GM10266 (cell line): ENCODE measurements around the gene BCCIP.

Experiments
- DNase-seq: peaks from one replicate; pipeline ENCODE4 v3.0.0; 2012; ENCODE audit errors: extremely low spot score
- CTCF ChIP-seq: IDR thresholded peaks from 2 replicates; pipeline ENCODE4 v1.5.1; 2012; ENCODE audit warnings: mild to moderate bottlenecking, low read depth; ENCODE audit not compliant: control insufficient read depth, insufficient read depth; ENCODE audit errors: missing control alignments

BCCIP gene

DNA sequence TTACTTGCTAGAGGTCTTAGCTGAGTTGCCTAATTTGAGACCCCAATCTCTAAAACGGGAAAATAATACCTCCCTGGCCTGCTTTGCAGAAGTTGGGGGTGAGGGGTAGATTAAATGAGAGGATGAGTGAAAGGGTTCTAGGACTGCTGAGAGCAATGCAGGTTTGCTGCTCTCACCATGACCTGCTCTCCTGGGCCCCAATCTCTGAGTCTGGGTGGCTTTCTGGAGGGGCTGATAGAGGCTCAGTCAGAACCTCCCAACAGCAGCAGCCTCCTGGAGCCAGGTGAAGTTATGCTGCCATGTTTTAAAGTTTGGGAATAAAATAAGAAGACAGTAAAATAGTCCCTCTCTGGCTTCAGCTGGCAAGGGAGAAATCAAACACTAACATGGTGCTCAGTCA lies 7.6 kb upstream of the BCCIP start:
- no peak for TF ChIP-seq CTCF
- no peak for DNase-seq

DNA sequence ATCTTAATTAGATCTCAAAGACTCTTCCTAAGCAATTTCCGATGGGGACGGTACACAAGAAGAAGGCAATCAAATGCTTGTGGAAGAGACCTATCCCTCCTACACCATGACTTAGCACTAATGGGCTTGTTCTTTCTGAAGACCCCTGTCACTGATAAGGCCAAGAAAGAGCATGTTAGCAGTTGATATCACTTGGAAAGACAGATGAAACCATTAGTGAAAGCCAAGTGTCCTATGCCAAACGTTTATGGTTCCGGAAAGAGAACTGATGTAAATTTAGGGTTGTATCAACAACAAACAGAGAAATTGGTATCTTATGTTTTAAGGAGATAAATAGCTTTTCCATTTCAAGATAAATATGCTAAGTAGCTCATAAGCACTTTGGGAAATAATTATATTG lies 6.8 kb upstream of the BCCIP start:
- DNase-seq = no peak
- no peak for TF ChIP-seq CTCF

DNA sequence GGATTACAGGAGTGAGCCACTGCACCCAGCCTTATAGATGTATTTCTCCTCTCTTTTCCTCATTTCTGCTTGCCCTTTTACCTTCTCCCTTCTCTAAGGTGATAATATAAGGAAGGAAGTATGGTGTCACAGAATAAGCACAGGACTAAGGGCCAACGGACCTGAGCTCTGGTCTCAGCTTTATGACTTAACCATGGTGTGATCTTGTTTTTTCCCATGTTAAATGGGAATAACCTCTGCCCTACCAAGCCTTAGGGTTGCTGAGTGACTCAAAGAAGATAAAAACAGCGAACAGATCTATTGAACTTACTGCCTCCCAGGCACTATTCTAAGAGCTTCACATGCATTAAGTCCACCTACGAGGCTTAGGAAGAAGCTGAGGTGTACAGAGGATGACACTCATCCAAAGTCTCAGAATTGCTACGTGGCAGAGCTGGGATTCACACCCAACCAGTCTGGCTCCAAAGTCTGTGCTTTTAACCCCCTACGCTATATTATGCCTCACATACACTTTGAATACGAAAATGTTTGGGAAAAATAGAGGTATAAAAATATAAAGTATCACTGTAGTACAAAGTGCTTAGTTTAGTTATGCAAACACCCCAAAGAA lies 5.9 kb upstream of the BCCIP start:
- no peak for TF ChIP-seq CTCF
- DNase-seq = no peak

- DNase-seq = peak; percentile 49
- no peak for TF ChIP-seq CTCF
These were observed 2.6 kb upstream of the BCCIP start for GRCh38 chr10:125820701-125821100.

DNA sequence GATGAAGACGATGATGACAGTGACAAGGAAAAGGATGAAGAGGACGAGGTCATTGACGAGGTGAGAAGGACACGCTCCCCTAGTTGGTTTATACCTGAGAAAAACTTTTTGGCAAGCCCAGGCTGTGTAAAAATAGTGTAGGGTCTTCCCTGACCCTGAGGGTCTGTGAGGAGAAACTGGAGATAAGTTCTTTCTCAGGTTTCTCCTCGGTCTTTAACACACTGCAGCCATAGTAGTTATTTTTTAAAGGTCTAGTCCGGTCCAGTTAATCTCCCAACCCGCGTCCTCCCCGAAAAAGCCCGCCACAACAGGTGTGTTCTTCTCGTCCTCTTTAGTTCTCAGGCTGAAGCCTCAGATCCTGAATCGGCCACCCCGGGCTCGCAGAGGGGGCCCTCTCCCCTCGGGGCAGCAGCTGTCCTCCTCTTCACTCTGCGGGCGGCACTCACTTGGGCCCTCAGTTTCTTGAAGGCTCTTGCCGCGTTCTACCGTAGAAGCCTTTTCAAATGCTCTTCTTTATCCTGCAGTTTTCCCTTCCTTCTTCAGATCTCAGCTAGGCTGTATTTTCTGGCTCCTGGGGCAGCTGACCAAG lies 411 bp downstream of the BCCIP start:
- no peak for TF ChIP-seq CTCF
- DNase-seq = no peak

- TF ChIP-seq CTCF = no peak
- no peak for DNase-seq
These were observed 1.4 kb downstream of the BCCIP start for GRCh38 chr10:125824736-125825135.

DNA sequence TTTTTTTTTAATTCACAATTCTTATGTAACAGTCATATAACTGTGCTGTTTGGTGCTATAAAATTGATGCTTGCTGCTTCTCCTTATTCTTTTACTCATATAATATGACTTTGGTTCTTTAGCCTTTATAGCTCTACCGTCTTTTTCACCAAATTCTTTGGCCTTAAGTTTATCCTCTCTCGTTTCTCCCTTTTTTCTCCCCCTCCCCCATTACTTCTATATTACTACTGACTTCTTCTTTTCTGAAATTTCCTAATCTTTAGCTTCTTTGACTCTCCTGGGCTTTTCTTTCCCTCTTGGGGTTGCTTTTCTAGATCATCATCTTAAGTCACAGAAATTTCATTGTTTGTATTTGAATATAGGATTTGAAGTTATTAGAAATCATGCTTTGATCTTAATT lies 3.8 kb downstream of the BCCIP start:
- no peak for TF ChIP-seq CTCF
- DNase-seq = no peak
